ENCODE results near the gene DMXL1.

- TF ChIP-seq CTCF (IDR thresholded peaks at IDR 0.05) (no peak), EZH2 (IDR thresholded peaks at IDR 0.05) (no peak), EZH2phosphoT487 (IDR thresholded peaks at IDR 0.05) (no peak)
Observed at GRCh38 chr5:119279093-119279492, 208.2 kb downstream of the DMXL1 start.
